Measurements from ENCODE around the gene NAP1L5.
A peak's percentile ranks its signal among the peaks of the same experiment; 100 is the strongest.

NAP1L5 gene, protein sequence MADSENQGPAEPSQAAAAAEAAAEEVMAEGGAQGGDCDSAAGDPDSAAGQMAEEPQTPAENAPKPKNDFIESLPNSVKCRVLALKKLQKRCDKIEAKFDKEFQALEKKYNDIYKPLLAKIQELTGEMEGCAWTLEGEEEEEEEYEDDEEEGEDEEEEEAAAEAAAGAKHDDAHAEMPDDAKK

DNA sequence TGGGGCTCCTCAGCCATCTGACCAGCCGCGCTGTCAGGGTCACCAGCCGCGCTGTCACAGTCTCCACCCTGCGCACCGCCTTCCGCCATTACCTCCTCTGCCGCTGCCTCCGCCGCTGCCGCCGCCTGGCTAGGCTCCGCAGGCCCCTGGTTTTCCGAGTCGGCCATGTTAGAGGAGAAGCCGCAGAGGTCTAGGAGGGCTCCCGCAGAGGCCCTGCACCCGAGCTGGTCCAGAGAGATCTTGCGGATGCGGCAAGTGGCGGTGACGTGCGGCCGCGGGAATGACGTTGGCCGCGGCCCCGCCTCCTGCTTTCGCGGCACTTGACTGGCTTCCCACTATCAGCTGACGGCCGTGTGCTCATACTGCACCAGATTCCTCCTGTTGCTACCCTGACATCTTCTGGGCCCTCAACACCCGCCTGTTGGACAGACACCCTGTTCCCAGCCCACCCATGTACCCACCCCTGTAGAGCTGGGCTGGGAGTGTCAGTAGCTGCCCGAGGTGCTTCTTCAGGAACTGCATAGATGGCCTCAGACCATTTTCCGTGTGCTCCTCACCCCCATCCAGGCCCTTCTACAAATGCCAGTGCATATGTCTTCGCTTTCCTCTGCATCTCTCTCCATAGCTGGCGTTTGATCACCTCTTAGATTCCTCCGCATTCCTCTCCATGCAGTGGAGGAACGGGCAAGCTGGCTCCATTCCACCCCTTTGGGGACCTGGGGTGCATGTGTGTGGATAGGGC, at the start of gene NAP1L5:
Gene NAP1L5, minus strand, starts transcription at position 242 of the 742 bp plus-strand sequence. Its CDS starts 75 bp downstream, at position 167.
- no peak for DNase-seq

DNA sequence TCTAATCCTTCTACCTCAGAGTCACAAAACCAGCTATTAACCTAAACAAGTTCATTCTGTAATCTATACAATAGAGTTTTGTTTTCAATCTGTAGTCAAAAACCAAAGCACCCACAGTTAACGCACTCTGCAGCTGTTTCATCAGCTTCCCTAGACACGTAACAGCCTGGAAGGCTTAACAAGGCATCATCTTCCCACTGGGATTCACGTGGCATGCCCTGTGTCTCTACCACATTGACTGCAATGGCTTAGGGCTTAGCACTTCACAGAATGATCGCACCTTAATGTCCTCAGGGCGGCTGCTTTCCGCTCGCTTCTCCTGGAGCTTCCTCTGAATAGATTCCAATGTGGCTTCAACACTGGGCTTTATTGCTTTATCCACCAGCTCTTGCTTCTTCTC, 49.7 kb upstream of the NAP1L5 start:
- DNase-seq, result no peak

DNA sequence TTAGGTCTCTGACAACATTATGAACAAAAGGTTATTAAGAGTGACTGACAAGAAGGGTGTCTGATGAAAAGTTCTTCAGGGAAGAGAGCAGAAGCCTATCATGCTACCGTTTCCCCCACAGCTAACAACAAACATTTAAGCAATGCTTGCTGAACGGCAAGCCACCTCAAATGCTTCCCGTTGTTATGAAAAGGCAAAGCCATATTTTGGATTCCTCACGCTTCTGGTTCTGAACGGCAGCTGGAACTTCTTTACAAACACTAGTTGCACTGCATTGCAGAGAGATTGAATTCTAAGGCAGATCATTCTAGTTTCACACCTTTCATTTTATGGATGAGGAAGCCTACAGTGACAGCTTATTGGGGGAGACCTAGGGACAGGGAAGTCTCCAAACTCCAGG, 48.6 kb upstream of the NAP1L5 start:
- no peak for DNase-seq

DNA sequence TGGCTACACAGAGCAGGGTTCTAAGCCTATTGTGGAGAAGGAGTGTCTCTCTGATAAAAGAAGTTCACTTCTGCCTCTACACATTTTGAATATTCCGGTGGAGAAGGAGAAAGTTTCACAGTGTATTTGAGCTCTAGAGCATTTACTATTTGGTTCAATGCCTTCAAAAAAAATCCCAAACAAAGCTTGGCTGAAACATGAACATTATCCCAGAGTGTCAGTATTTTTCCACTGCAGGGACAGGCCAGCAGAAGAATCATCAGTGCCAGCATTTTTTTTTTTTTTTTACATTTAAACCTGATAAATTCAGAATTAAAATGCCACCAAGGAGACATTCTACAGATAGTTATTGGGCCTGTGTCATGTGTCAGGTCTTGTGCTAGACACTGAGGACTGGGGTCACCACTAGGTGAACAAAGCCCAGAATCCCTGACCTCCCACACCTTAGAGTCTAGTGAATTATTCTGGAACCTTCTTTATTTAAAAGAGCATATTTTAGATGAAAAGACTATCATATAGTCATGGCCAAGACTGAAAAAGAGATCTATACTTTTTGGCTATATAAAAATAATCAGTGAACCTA, 48.0 kb upstream of the NAP1L5 start:
- DNase-seq, result no peak

DNA sequence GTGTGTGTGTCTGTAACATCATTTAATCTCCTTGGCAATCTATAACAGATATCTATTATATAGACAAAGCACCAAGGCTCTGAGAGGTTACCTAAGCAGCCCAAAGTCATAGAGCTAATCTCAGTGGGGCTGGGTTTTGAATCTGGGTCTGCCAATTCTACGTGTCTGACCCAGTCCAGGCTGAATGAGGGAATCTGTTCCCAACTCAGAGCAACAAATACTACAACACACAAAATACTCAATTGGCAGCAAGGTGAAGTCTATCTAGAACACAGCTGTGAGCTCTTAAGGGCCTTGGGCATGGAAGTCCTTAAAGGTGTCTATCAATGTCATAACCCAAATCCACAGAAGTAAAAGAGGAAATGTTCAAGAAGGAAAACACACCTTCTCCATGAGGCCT, 47.5 kb upstream of the NAP1L5 start:
- DNase-seq, result peak in 1 of 2 experiments; percentile 26

DNA sequence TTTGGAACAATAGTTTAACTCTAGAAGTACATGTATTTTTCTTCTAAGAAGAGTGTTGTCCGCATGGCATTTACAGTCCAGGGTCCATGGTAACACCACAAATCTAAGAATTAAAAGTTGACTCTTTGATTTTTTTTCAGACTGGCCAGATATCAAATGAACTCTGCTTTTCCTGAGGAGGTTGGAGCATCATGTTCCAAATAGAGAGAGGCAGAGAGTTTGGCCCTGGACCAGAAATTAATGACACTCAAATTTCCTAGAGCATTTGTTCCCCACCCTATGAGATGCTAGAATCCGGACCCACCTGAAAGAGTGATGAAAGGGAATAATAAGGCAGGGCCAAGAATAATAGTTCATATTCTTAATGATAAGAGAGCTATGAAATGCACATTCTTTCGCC, 47.0 kb upstream of the NAP1L5 start:
- DNase-seq, result no peak

DNA sequence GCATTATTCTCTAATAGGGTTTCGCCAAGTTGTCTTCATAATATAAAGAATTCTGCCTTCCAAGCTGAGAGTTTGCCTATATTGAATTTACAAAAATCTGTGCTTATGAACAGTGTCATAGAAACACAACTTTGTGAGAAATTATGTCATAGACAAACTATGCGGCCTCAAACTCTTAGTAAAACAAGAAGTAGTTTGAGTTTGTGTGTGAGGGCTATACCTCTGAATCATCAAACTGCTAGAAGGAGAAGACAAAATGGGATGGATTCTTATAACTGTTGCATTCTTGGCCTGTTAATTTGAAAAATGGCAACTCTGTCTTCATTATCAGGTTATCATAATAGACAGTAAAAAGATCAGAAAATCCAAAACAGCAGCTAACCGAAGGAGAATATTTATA, 46.1 kb upstream of the NAP1L5 start:
- no peak for DNase-seq

DNA sequence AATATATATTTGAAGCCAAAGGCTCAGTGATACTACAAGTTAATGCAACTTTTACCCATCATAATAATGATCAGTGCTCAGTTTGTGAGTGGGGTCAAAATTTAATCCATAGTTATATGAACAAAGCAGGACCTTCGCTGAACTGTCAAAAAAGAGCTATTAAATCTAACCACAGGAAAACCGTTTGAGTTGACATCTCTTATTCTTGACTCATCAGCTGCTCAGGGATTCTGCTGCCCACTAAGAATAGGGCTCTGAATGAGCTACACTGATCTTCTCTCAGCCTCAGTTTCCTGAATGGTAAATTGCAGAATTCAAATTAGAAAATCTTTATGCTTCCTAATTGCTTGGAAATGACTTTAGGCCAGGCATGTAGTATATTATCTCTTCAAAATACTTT, 44.9 kb upstream of the NAP1L5 start:
- no peak for DNase-seq

DNA sequence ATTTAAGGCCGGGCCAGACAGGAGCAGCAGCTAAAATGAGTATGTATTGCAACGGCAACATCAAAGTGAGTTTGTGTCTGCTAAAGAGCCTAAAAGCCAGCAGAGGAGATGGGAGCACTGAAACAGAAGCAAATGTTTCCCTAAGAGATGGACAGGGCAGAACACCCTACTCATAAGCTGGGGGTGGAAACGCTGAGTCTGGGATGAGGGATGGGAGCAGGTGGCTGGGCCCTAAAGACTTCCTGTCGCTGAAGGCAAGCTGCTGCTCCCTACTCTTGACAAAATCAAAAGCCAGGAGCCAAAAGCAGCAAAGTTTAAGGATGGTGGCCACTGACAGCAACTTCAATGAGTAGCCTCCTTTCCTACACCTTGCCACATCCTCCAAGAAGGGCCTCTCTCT, 40.6 kb upstream of the NAP1L5 start:
- DNase-seq, result no peak

DNA sequence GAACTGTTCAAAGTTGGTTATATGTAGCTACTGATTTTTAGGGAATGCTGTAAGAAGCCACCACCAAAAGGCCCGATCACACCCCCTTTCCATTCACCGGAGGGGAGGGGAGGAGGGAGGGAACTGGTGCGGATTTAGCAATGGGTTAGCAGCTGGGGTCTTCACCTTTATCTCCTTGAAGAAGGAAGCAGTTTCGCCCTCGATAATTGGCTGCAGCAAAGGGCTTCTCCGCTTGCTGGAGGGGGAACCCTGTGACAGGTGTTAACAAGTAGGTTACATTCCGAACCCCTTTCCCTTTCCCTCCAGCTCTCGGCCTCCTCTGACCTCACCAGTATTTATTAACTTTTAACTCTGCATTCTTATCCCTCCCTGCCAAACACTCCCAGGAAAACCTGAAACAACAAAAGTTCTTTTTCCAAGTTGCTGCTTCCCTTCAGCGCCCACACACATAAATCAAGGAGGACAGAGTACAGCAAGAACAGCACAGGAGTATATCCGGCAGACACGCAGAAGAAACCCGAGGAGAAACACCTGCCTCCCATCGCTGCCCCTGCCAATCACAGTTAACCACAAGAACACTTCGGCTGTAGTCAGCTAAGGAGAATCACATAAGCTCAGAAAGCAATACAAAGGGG, 39.8 kb upstream of the NAP1L5 start:
- no peak for DNase-seq

DNA sequence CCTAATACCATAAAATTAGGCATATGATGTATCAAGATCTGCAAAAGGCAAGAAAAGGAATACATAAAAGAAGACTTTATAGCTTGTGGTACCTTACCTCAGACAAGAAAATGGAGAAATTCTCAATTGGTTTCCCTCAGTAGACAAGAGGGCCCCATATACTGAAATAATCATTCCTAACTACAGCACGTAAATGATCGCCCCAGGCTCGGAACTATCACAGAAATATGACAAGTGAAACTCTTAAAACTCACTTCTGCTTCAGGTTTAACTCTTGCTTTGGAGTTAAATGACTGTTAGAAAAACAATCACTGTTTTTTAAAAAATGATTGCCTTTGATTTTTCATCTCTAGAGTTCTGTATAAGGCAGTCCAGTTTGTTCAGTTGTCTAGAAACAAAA, 38.6 kb upstream of the NAP1L5 start:
- no peak for DNase-seq

DNA sequence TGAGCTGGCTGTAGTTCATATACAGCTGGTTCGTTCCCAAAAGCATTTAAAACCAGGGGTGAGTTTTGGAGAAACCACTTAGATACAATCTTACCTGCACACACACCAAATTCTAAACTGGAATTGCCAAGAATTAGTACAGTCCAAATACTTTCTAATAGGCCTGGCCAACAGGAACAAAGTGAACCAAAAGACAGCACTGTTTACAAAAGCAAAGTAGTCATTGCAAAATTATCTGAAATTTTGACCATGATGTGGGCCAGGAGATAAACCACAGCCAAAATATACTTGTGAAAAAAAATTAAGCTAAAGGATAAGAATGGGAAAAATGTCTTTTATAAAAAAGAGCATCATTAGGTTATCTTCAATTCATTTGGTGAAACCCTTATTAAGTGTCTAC, 37.9 kb upstream of the NAP1L5 start:
- no peak for DNase-seq

DNA sequence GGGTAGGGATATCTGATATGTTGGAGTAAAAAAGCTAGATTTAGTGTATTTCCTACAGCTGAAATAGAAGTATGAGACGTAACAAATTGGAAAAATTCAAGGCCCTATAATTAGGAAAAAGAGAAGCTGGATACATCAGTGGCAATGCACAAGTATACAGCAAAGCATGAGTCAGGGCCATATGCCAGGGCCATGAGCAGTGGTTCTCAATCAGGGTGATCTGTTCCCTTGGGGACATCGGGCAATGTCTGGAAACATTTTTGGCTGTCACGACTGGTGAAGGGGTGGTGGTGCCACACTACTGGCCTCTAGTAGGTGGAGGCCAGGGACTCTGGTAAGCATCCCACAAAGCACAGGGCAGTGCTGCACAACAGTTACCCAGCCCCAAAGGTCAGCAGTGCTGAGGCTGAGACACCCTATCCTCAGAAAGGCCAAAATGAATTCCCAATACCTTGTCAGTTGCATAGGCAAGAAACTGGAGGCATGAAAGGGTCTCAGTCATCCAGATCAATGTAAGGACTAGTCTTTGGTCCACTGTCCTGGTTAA, 36.8 kb upstream of the NAP1L5 start:
- no peak for DNase-seq

DNA sequence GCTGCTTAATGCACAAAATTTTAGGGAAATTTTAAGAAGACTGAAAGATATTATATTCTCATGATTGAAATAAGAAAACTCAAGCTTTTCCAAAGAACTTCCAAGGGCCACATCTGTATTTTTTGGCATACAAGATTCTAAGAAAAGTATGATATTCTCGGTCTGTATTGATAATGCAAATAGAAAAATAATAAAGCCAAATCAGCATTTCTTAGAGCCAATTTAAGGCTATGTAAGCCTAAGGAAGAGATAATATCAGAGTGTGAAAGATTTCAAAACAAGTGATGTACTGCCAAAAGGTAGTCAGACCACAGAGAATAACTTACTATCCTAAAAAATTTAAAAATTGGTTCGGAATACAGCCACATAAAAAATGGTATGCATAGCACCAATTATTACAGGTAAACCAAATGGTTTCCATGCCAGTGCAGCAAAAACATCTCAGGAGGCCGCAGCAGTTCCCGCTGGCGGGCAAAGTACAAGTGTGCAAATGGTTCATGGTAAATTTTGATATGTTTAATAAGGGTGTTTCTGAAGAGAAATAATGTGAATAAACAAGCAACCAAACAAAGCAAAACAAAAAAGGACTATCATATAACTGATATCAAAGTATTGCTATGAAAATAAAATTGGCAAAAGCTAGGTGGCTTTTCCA, 35.2 kb upstream of the NAP1L5 start:
- no peak for DNase-seq

DNA sequence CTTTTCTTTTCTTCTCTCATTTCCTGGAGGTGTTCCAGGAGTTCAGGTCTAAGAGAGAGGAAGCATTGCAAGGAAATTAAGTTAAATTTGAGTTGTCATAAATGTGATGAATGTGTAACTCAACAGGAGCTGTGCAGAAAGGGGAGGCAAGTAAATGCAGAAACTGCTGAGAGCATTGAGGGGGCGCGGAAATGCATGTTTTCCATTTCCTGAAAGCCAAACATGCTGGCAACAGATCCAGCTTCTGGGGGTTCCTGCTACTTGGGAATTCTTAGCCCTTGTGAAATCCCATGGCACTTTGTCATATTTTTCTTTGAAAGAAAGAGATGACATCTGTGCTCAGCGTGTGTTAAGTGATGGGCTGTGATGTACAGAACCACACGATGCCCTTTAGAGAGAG, 33.8 kb upstream of the NAP1L5 start:
- DNase-seq, result peak in 1 of 2 experiments; percentile 13

DNA sequence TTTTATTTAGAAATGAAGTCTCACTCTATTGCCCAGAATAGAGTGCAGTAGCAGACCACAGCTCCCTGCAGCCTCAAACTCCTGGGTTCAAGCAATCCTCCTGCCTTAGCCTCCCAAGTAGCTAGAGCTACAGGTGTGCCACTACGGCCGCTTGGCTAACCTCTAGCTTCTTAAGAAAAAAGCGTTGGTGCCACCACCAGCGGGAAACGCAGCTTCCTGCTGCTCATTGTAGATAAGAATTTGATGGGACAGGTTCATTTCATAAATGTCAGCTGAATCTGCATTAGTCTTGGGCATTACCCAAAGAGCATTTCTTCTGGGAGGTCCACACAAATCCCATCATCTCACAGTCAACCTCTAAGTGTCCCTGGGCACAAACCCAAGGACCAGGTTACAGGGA, 33.2 kb upstream of the NAP1L5 start:
- DNase-seq, result no peak

DNA sequence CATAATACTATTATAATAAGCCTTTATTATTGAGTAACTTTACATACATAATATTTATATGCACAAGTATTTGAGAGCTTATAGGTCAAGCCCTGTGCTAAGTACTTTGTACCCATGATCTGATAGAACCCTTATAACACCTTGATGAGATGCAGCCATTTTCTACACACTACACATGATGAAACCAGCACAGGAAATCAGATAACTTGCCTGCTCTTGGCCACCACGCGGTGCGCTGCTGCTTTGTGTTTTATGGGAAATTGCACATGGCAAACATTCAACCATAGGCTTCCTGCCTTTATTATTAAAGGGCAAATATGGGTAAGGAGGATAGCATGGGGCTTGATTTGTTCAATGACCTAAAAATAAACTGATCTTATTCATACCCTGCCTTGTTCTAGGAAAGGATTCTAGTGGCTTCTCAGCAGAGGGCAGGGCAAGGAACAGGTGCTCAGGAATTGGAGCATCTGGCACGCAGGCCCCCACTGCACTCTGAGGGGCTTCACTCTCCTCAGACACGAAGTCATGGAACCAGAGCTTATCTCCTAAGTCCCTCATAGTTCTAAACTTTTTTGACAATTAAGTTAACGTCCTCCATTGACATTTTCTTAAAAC, 31.6 kb upstream of the NAP1L5 start:
- DNase-seq, result no peak

DNA sequence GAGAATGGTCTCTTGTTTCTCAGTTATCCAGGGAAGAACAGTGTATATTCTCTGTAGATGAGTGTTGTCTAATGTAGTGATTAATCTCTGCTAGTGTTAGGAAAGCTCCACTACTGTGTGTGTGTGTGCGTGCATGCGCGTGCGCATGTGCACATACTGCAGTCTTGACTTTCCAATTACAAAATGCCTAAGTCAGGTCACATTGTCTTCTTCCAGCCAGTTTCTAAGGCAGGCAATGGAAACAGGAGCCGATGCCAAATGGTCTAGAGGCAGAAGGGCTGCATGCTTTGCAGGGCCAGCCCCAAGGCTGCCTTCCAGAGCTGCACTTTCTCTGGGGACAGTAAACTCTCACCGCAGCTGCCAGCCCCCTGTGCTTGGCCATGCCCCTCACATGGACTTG, 30.5 kb upstream of the NAP1L5 start:
- DNase-seq, result peak in 1 of 2 experiments; percentile 59

DNA sequence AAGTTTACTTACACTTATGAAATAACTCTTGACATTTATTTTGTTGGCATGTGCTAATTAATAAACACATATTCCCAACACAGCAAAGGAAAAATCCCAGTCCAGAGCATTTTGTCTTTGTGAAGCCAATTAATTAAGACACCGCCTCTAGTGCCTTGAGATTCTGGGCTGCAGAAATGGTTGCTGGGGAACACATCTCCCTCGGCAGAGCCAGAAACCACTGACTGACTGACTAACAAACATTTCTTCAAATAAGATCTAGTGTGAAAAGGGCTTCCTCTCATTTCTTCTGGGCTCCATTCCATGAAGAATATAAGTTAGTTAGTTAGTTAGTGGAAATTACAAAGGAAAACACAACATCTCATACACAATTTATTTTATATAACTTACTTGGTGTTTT, 28.4 kb upstream of the NAP1L5 start:
- no peak for DNase-seq

DNA sequence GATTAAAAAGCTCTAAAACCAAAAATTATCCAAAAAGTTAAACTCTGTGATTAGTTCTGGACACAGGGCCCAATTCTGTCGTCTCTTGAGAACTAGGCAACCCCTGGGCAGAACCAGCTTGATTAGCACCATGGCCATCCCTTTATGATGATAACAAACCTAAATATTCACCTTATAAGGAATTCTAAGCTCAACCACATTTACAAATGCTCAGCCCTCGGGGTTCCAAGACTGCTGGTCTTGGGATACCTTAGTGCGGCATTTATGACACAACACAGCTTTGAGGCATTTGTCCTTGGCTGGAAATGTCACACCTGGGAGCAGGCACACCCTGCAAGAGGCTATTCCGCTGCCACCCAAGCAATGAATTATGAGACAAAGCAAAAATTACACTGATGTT, 27.5 kb upstream of the NAP1L5 start:
- no peak for DNase-seq

DNA sequence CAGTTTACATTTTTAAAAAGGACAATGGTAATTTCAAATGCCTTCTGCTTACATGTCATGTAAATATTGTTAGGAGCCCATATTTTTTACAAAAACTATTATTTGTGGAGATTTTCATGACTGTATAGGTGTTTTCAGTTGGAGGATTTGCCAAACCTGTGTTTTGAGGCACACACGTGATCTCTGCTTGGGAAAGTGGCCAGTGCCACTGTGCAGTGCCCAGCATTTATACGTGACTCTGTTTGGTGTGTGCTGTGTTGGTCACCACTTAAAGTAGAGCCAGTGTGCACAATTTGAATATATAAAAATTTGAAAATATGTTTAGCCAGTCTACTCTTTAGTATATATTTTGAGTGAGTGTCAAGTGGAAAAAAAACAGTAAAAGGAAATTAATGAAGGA, 26.8 kb upstream of the NAP1L5 start:
- DNase-seq, result no peak

DNA sequence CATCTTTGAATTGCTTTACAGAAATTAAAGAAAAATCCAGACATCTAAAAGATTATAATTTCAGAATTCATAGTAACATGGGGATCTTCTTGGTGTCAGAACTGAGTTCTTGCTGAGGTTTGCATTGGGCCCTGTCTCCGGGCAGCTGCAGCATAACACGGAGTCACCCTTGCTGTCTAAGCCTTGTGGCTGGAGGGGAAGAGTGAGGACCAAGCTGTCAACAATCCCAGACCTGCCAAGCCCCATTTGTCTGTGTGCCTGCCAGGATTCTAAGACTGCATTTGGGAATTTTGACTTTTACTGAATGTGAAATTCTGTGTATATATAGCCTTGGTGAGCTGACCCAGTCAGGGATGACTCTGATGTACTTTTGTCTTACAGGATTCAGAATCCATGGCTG, 25.2 kb upstream of the NAP1L5 start:
- peak in 1 of 2 experiments; percentile 18 for DNase-seq

DNA sequence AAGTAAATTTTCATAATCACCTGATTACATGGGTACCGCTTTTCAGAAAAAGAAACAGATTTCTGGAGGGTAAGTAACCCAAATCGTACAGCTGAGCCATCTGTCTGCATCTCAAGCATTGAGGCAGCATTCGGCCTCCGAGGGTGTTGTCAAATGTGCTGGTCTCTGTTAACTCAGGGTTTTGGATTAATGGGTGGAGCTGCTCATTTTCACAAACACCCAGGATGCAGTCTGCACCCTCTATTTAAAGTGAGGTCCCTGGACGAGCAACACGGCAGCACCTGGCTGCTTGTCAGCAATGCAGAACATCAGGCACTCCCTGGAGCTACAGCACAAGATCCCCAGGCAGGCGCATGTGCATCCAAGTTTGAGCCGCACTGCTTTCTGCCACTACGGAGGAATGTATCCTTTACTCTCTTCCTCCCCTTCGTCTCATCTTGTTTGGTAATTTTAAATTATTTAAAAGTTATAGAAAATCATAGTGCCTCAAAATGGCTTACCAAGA, 24.7 kb upstream of the NAP1L5 start:
- no peak for DNase-seq

Data from NCI-H446 (cell line).